ENCODE data around the gene GLE1. TPM values are rescaled to one million over a fixed set of nuclear protein-coding genes. Genes with fewer than 3 reads are reported as not detected.

Gene GLE1
- total and polyA plus RNA-seq, 2 donors (not counting 1 experiment from before 2014, with no cell fraction given) = 11.8 to 30.3 TPM

DNA sequence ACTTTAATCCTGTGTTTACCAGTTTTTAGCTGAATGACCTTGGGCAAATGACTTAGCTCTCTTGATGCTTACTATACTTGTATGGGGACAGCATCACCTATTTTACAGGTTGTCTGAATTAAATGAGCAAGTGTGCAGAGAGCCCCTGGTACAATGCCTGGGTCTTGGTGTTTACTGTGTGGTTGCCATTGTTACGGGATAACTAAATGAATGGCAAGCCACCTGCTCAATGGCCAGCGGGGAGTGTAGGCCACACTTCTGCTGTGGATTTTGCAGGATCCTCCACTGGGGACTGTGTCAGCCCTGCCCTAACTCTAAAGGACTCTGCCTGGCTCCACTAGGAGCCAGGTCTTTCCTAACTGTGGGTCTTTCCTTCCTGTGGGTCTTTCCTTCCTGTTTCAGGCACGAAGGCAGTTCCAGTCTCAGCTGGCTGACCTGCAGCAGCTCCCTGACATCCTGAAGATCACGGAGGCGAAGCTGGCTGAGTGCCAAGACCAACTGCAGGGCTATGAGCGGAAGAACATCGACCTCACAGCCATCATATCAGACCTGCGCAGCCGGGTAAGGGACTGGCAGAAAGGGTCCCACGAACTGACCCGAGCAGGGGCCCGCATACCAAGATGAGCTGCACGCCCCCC lies 10.3 kb upstream of the GLE1 start:
- no peak overlapping the region for H3K9ac ChIP-seq (ENCODE audit: low read length)
- intact Hi-C loops (cut with micrococcal nuclease) = no loop called here
- no peaks in the 10 kb centered on the region for H3K27me3 ChIP-seq (replicated peaks in 1 of 4; ENCODE audit: control extremely low read depth in 1 of 4, control insufficient read depth in 3 of 4, insufficient read depth in 4 of 4, low read length in 3 of 4)
- H4K20me1 ChIP-seq (ENCODE audit: control insufficient read depth, insufficient read depth, low read length, poor library complexity, severe bottlenecking) = no peaks in the 10 kb centered on the region
- H3K27me3 Mint-ChIP-seq = no peaks in the 10 kb centered on the region
- no peak overlapping the region for H3K4me3 ChIP-seq (ENCODE audit: control extremely low read depth in 1 of 5, extremely low read depth in 1 of 5, insufficient read depth in 1 of 5, low read depth in 2 of 5, low read length in 4 of 5)
- H3K4me1 Mint-ChIP-seq = peaks cover 10% of the 10 kb centered on the region
- ATAC-seq (ENCODE audit: low read depth) = no peak
- peak overlapping the region; percentile 48 for H2AFZ ChIP-seq (ENCODE audit: insufficient read depth, low read depth, low read length, poor library complexity, severe bottlenecking)
- POLR2A ChIA-PET = no interaction called here
- H3K36me3 ChIP-seq (replicated peaks in 1 of 2; ENCODE audit: control extremely low read depth in 1 of 2, control insufficient read depth in 1 of 2, extremely low read depth in 1 of 2, insufficient read depth in 2 of 2, low read length in 1 of 2) = peaks cover 0 to 44% of the 10 kb centered on the region in 2 experiments
- TF ChIP-seq EZH2 (IDR thresholded peaks at IDR 0.05; ENCODE audit: borderline replicate concordance, insufficient read depth, low read depth, low read length, poor library complexity, severe bottlenecking) = no peak
- TF ChIP-seq, protein P1, sequence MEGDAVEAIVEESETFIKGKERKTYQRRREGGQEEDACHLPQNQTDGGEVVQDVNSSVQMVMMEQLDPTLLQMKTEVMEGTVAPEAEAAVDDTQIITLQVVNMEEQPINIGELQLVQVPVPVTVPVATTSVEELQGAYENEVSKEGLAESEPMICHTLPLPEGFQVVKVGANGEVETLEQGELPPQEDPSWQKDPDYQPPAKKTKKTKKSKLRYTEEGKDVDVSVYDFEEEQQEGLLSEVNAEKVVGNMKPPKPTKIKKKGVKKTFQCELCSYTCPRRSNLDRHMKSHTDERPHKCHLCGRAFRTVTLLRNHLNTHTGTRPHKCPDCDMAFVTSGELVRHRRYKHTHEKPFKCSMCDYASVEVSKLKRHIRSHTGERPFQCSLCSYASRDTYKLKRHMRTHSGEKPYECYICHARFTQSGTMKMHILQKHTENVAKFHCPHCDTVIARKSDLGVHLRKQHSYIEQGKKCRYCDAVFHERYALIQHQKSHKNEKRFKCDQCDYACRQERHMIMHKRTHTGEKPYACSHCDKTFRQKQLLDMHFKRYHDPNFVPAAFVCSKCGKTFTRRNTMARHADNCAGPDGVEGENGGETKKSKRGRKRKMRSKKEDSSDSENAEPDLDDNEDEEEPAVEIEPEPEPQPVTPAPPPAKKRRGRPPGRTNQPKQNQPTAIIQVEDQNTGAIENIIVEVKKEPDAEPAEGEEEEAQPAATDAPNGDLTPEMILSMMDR (IDR thresholded peaks at IDR 0.05) = no peak
- DNase-seq = peak; percentile 27
- peak overlapping the region; percentile 20 for H3K4me2 ChIP-seq (replicated peaks; ENCODE audit: low read depth, low read length, poor library complexity, severe bottlenecking)
- H3K27ac Mint-ChIP-seq = no peak overlapping the region
- no peak overlapping the region for H3K4me3 Mint-ChIP-seq
- 11% methylated on average over 13 of the region's 13 CpGs for WGBS (ENCODE audit: insufficient coverage)
- H3K9me3 Mint-ChIP-seq (ENCODE audit: insufficient read depth) = no peaks in the 10 kb centered on the region
- H3K79me2 ChIP-seq (ENCODE audit: control insufficient read depth, insufficient read depth, low read length) = no peaks in the 10 kb centered on the region
- H3K9me3 ChIP-seq (ENCODE audit: control extremely low read depth in 1 of 3, control insufficient read depth in 2 of 3, insufficient read depth in 1 of 3, low read length in 2 of 3) = no peaks in the 10 kb centered on the region
- H3K4me1 ChIP-seq (ENCODE audit: control insufficient read depth in 2 of 2, insufficient read depth in 2 of 2, low read length in 2 of 2) = peaks cover 9 to 11% of the 10 kb centered on the region in 2 donors
- CTCF ChIA-PET = interaction anchor here (1.4 kb wide), 1 partner anchor 199 kb away, joined by 4 read pairs; no protein-coding TSS in a partner anchor
- H3K27ac ChIP-seq (ENCODE audit: low read length in 2 of 2) = peak overlapping the region in 1 of 2 donors; percentile 20

DNA sequence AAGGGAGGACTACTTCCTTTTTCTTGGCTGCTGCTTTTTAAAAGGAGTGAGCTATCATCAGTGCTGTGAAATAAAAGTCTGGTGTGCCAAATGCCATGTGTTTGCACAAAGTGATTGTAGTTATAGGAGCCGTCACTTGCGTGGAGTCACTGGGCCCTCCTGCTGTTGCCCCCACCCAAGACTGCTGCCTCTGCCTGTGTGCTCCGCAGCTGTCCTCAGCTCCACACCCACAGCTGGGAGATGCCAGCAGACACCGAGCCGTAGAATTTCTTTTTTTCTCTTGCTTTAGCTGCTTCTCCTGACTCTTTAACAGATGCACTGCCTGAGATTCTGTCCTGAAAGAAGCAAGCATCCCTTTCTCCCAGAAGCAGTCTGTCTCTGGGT lies 9.8 kb upstream of the GLE1 start:
- WGBS (ENCODE audit: insufficient coverage) = 20% methylated on average over 4 of the region's 5 CpGs
- H3K9ac ChIP-seq (ENCODE audit: low read length) = no peak overlapping the region
- no peak for ATAC-seq (ENCODE audit: low read depth)
- peak overlapping the region; percentile 20 for H3K4me2 ChIP-seq (replicated peaks; ENCODE audit: low read depth, low read length, poor library complexity, severe bottlenecking)
- Mint-ChIP-seq H3K27ac (peak overlapping the region; percentile 26), H3K27me3 (no peaks in the 10 kb centered on the region), H3K4me3 (no peak overlapping the region), H3K9me3 (ENCODE audit: insufficient read depth) (no peaks in the 10 kb centered on the region), H3K4me1 (peaks cover 10% of the 10 kb centered on the region)
- ChIA-PET CTCF (interaction anchor here (1.4 kb wide), 1 partner anchor 199 kb away, joined by 4 read pairs; no protein-coding TSS in a partner anchor), POLR2A (no interaction called here)
- no peaks in the 10 kb centered on the region for H3K27me3 ChIP-seq (replicated peaks in 1 of 4; ENCODE audit: control extremely low read depth in 1 of 4, control insufficient read depth in 3 of 4, insufficient read depth in 4 of 4, low read length in 3 of 4)
- H4K20me1 ChIP-seq (ENCODE audit: control insufficient read depth, insufficient read depth, low read length, poor library complexity, severe bottlenecking) = no peaks in the 10 kb centered on the region
- H3K79me2 ChIP-seq (ENCODE audit: control insufficient read depth, insufficient read depth, low read length) = no peaks in the 10 kb centered on the region
- H2AFZ ChIP-seq (ENCODE audit: insufficient read depth, low read depth, low read length, poor library complexity, severe bottlenecking) = peak overlapping the region; percentile 48
- DNase-seq = no peak
- no peak for TF ChIP-seq EZH2 (IDR thresholded peaks at IDR 0.05; ENCODE audit: borderline replicate concordance, insufficient read depth, low read depth, low read length, poor library complexity, severe bottlenecking)
- TF ChIP-seq, protein P1 (IDR thresholded peaks at IDR 0.05) = no peak
- H3K4me1 ChIP-seq (ENCODE audit: control insufficient read depth in 2 of 2, insufficient read depth in 2 of 2, low read length in 2 of 2) = peaks cover 9 to 11% of the 10 kb centered on the region in 2 donors
- no peak overlapping the region for H3K4me3 ChIP-seq (ENCODE audit: control extremely low read depth in 1 of 5, extremely low read depth in 1 of 5, insufficient read depth in 1 of 5, low read depth in 2 of 5, low read length in 4 of 5)
- peaks cover 0 to 48% of the 10 kb centered on the region in 2 experiments for H3K36me3 ChIP-seq (replicated peaks in 1 of 2; ENCODE audit: control extremely low read depth in 1 of 2, control insufficient read depth in 1 of 2, extremely low read depth in 1 of 2, insufficient read depth in 2 of 2, low read length in 1 of 2)
- intact Hi-C loops (cut with micrococcal nuclease) = no loop called here
- no peak overlapping the region for H3K27ac ChIP-seq (ENCODE audit: low read length in 2 of 2)
- H3K9me3 ChIP-seq (ENCODE audit: control extremely low read depth in 1 of 3, control insufficient read depth in 2 of 3, insufficient read depth in 1 of 3, low read length in 2 of 3) = no peaks in the 10 kb centered on the region

All from B cell (primary cell).